Liver (tissue), 9 donors: Measurements from ENCODE around the gene CDH3. TPM values are rescaled to one million over a fixed set of nuclear protein-coding genes. Genes with fewer than 3 reads are reported as not detected.

Source experiments
- DNase-seq: peaks from one replicate; pipeline ENCODE4 v3.0.0-alpha.2; 2017; ENCODE audit warnings: low spot score
- H3K27ac ChIP-seq, 2 donors: one replicate each; pipeline ENCODE4 v1.7.0; 2013; ENCODE audit warnings: inconsistent platforms in 2 of 2, low read length in 2 of 2, control low read depth in 1 of 2, low read depth in 1 of 2, mild to moderate bottlenecking in 1 of 2
- H3K27me3 ChIP-seq, 4 donors: one replicate each; pipeline versions ENCODE4 v1.6.1 to v1.7.0; 2013; ENCODE audit warnings: low read length in 3 of 4, inconsistent platforms in 1 of 4, mild to moderate bottlenecking in 1 of 4, moderate library complexity in 1 of 4; ENCODE audit not compliant: control insufficient read depth in 4 of 4, insufficient read depth in 4 of 4
- H3K36me3 ChIP-seq, 4 donors: one replicate each; pipeline versions ENCODE4 v1.6.1 to v1.7.0; 2013; ENCODE audit warnings: low read length in 3 of 4, mild to moderate bottlenecking in 3 of 4, low read depth in 1 of 4, moderate library complexity in 1 of 4; ENCODE audit not compliant: control insufficient read depth in 4 of 4, insufficient read depth in 3 of 4
- H3K4me1 ChIP-seq, 4 donors: one replicate each; pipeline versions ENCODE4 v1.6.1 to v1.7.0; 2013; ENCODE audit warnings: low read length in 3 of 4, mild to moderate bottlenecking in 3 of 4, moderate library complexity in 1 of 4; ENCODE audit not compliant: control insufficient read depth in 4 of 4, insufficient read depth in 4 of 4
- H3K4me3 ChIP-seq, 3 donors: one replicate each; pipeline versions ENCODE4 v1.6.1 to v1.7.0; 2013; ENCODE audit warnings: low read length in 3 of 3, control low read depth in 1 of 3, low read depth in 1 of 3, mild to moderate bottlenecking in 1 of 3
- H3K9ac ChIP-seq, 2 donors: one replicate each; pipeline ENCODE4 v1.7.0; 2013; ENCODE audit warnings: low read length in 2 of 2, mild to moderate bottlenecking in 2 of 2, moderate library complexity in 2 of 2, control low read depth in 1 of 2, low read depth in 1 of 2
- H3K9me3 ChIP-seq, 4 donors: one replicate each; pipeline versions ENCODE4 v1.6.1 to v1.7.0; 2013; ENCODE audit warnings: low read length in 3 of 4; ENCODE audit not compliant: control insufficient read depth in 4 of 4
- EGR1 ChIP-seq, 2 donors: IDR thresholded peaks; 2 replicates each; pipeline ENCODE4 v1.6.1; 2016 to 2018; ENCODE audit warnings: antibody characterized with exemption in 2 of 2, low read depth in 2 of 2
- FOXA1 ChIP-seq: IDR thresholded peaks from 2 replicates; pipeline ENCODE4 v1.6.1; 2016; ENCODE audit warnings: antibody characterized with exemption
- FOXA2 ChIP-seq: IDR thresholded peaks from 2 replicates; pipeline ENCODE4 v1.6.1; 2016; ENCODE audit warnings: antibody characterized with exemption
- GABPA ChIP-seq, 2 donors: IDR thresholded peaks in 1 of 2; conservative IDR thresholded peaks in 1 of 2; 2 replicates each; pipeline ENCODE4 v1.6.1; 2016; ENCODE audit warnings: antibody characterized with exemption in 2 of 2, mild to moderate bottlenecking in 1 of 2, moderate library complexity in 1 of 2
- HNF4G ChIP-seq: IDR thresholded peaks from 2 replicates; pipeline ENCODE4 v1.6.1; 2016; ENCODE audit warnings: antibody characterized with exemption
- JUND ChIP-seq, 2 donors: IDR thresholded peaks; 2 replicates each; pipeline ENCODE4 v1.6.1; 2016; ENCODE audit warnings: antibody characterized with exemption in 2 of 2
- NR2F2 ChIP-seq: IDR thresholded peaks from 2 replicates; pipeline ENCODE4 v1.6.1; 2016; ENCODE audit warnings: antibody characterized with exemption
- RAD21 ChIP-seq, 2 donors: IDR thresholded peaks; 2 replicates each; pipeline ENCODE4 v1.6.1; 2016; ENCODE audit warnings: antibody characterized with exemption in 2 of 2, mild to moderate bottlenecking in 2 of 2
- RXRA ChIP-seq, 2 donors: IDR thresholded peaks; 2 replicates each; pipeline ENCODE4 v1.6.1; 2017 to 2018; ENCODE audit warnings: antibody characterized with exemption in 2 of 2, mild to moderate bottlenecking in 1 of 2
- SP1 ChIP-seq: IDR thresholded peaks from 2 replicates; pipeline ENCODE4 v1.6.1; 2018; ENCODE audit warnings: antibody characterized with exemption, mild to moderate bottlenecking
- TAF1 ChIP-seq: conservative IDR thresholded peaks from 2 replicates; pipeline ENCODE4 v1.6.1; 2016; ENCODE audit warnings: antibody characterized with exemption, mild to moderate bottlenecking
- WGBS: extraction: QIAGEN DNeasy Blood & Tissue Kit; methylation state at CpG from one replicate; pipeline ENCODE4 v1.1.7; 2013; 5-methylcytosine and 5-hydroxymethylcytosine counted together
- polyA plus RNA-seq, 2 donors: library from polyadenylated mRNA; stranded (reverse) in 1 of 2; unstranded in 1 of 2; fragments of 200-250 nt in 1 of 2; fragments of >200 nt in 1 of 2; fragmentation: Nextera tagmentation in 1 of 2; extraction: Ambion mirVana in 1 of 2; gene quantifications; one replicate each; pipeline versions ENCODE4 v1.2.1 to v1.2.3, GENCODE V29; 2013 to 2015
- total RNA-seq, 2 donors: library from RNA; depleted of rRNA; stranded (reverse); fragments of >200 nt; gene quantifications; one replicate each; pipeline ENCODE4 v1.2.3, GENCODE V29; 2014
- TF ChIP-seq, protein P1 (sequence below): IDR thresholded peaks from 2 replicates; pipeline ENCODE4 v1.6.1; 2016; ENCODE audit warnings: antibody characterized with exemption
- TF ChIP-seq, protein P2 (sequence below): IDR thresholded peaks from 2 replicates; pipeline ENCODE4 v1.6.1; 2016; ENCODE audit warnings: antibody characterized with exemption
- TF ChIP-seq, protein P3 (sequence below): fragments of 150-350 bp; IDR thresholded peaks from 2 replicates; pipeline ENCODE4 v1.5.1; 2017; ENCODE audit warnings: improper control_type of control experiment, low read depth, low read length; ENCODE audit not compliant: missing input control
- TF ChIP-seq, protein P4 (sequence below): IDR thresholded peaks from 2 replicates; pipeline ENCODE4 v1.6.1; 2016; ENCODE audit warnings: antibody characterized with exemption, mild to moderate bottlenecking
- TF ChIP-seq, protein P5 (sequence below): IDR thresholded peaks from 2 replicates; pipeline ENCODE4 v1.6.1; 2016; ENCODE audit warnings: antibody characterized with exemption
- donor health status: healthy.
- donor health status: healthy.
- donor health status: healthy.
- donor health status: healthy.
- donor health status: healthy.

CDH3 gene
- total and polyA plus RNA-seq, 4 donors: 0.08 to 0.19 TPM; not detected in 2

DNA sequence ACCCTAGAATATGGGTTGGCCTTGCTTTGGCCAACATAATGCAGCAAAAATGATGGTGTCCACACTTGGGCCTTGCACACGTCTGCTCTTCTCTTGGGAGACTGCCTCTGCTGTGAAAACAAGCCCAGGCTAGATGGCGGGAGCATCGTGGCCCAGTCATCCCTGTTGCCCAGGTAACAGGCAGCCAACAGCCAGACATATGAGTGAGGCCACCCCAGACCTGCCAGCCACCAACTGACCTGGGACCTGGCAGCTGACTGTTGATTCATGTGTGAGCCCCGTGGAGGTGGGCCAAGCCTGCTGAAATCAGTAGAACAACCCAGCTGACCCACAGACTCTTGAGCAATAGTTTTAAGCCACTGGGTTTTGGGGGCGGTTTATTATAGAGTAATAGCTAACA is 39.4 kb upstream of the CDH3 start:
- no peak for TF ChIP-seq RAD21 (IDR thresholded peaks at IDR 0.05)
- TF ChIP-seq HNF4G: no peak
- no peak for TF ChIP-seq NR2F2
- TF ChIP-seq, protein P1, sequence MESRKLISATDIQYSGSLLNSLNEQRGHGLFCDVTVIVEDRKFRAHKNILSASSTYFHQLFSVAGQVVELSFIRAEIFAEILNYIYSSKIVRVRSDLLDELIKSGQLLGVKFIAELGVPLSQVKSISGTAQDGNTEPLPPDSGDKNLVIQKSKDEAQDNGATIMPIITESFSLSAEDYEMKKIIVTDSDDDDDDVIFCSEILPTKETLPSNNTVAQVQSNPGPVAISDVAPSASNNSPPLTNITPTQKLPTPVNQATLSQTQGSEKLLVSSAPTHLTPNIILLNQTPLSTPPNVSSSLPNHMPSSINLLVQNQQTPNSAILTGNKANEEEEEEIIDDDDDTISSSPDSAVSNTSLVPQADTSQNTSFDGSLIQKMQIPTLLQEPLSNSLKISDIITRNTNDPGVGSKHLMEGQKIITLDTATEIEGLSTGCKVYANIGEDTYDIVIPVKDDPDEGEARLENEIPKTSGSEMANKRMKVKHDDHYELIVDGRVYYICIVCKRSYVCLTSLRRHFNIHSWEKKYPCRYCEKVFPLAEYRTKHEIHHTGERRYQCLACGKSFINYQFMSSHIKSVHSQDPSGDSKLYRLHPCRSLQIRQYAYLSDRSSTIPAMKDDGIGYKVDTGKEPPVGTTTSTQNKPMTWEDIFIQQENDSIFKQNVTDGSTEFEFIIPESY: no peak
- TF ChIP-seq, protein P2, sequence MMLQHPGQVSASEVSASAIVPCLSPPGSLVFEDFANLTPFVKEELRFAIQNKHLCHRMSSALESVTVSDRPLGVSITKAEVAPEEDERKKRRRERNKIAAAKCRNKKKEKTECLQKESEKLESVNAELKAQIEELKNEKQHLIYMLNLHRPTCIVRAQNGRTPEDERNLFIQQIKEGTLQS: no peak
- TF ChIP-seq FOXA1: no peak
- no peak for TF ChIP-seq SP1
- TF ChIP-seq RXRA (IDR thresholded peaks at IDR 0.05): no peak
- TF ChIP-seq, protein P3, sequence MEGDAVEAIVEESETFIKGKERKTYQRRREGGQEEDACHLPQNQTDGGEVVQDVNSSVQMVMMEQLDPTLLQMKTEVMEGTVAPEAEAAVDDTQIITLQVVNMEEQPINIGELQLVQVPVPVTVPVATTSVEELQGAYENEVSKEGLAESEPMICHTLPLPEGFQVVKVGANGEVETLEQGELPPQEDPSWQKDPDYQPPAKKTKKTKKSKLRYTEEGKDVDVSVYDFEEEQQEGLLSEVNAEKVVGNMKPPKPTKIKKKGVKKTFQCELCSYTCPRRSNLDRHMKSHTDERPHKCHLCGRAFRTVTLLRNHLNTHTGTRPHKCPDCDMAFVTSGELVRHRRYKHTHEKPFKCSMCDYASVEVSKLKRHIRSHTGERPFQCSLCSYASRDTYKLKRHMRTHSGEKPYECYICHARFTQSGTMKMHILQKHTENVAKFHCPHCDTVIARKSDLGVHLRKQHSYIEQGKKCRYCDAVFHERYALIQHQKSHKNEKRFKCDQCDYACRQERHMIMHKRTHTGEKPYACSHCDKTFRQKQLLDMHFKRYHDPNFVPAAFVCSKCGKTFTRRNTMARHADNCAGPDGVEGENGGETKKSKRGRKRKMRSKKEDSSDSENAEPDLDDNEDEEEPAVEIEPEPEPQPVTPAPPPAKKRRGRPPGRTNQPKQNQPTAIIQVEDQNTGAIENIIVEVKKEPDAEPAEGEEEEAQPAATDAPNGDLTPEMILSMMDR: no peak
- TF ChIP-seq TAF1: no peak
- Histone ChIP-seq H3K27ac (no peak overlapping the region), H3K36me3 (no peaks in the 10 kb centered on the region), H3K4me1 (no peaks in the 10 kb centered on the region), H3K9me3 (no peaks in the 10 kb centered on the region), H3K9ac (no peak overlapping the region), H3K27me3 (no peaks in the 10 kb centered on the region), H3K4me3 (no peak overlapping the region)
- 68% methylated on average over 5 of the region's 5 CpGs for WGBS
- DNase-seq: no peak

DNA sequence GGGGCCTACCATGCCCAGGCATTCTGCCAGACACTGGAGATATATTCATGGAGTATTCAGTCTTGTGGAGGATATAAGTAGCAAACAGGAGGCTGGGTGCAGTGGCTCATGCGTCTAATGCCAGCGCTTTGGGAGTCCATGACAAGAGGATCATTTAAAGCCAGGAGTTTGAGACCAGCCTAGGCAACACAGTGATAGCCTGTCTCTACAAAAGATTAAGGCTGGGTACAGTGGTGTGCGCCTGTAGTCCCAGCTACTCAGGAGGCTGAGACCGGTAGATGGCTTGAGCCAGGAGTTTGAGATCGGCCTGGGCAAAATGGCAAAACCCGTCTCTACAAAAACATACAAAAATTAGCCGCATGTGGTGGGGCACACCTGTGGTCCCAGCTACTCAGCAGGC is 37.7 kb upstream of the CDH3 start:
- H3K4me3 ChIP-seq: no peak overlapping the region
- TF ChIP-seq EGR1 (IDR thresholded peaks at IDR 0.05; ENCODE audit: low read depth in 2 of 2): no peak
- no peak for TF ChIP-seq JUND (IDR thresholded peaks at IDR 0.05)
- TF ChIP-seq GABPA (IDR thresholded peaks at IDR 0.05 in 1 of 2, conservative IDR thresholded peaks at IDR 0.05 in 1 of 2): no peak
- no peak for TF ChIP-seq RXRA (IDR thresholded peaks at IDR 0.05)
- TF ChIP-seq, protein P4, sequence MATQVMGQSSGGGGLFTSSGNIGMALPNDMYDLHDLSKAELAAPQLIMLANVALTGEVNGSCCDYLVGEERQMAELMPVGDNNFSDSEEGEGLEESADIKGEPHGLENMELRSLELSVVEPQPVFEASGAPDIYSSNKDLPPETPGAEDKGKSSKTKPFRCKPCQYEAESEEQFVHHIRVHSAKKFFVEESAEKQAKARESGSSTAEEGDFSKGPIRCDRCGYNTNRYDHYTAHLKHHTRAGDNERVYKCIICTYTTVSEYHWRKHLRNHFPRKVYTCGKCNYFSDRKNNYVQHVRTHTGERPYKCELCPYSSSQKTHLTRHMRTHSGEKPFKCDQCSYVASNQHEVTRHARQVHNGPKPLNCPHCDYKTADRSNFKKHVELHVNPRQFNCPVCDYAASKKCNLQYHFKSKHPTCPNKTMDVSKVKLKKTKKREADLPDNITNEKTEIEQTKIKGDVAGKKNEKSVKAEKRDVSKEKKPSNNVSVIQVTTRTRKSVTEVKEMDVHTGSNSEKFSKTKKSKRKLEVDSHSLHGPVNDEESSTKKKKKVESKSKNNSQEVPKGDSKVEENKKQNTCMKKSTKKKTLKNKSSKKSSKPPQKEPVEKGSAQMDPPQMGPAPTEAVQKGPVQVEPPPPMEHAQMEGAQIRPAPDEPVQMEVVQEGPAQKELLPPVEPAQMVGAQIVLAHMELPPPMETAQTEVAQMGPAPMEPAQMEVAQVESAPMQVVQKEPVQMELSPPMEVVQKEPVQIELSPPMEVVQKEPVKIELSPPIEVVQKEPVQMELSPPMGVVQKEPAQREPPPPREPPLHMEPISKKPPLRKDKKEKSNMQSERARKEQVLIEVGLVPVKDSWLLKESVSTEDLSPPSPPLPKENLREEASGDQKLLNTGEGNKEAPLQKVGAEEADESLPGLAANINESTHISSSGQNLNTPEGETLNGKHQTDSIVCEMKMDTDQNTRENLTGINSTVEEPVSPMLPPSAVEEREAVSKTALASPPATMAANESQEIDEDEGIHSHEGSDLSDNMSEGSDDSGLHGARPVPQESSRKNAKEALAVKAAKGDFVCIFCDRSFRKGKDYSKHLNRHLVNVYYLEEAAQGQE: no peak
- no peak for TF ChIP-seq RAD21 (IDR thresholded peaks at IDR 0.05)
- no peak for TF ChIP-seq SP1
- TF ChIP-seq, protein P2: no peak
- TF ChIP-seq NR2F2: no peak
- no peak for TF ChIP-seq TAF1
- TF ChIP-seq, protein P5, sequence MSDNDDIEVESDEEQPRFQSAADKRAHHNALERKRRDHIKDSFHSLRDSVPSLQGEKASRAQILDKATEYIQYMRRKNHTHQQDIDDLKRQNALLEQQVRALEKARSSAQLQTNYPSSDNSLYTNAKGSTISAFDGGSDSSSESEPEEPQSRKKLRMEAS: no peak
- no peak for TF ChIP-seq FOXA2
- TF ChIP-seq, protein P3: no peak
- H3K9me3 ChIP-seq: no peaks in the 10 kb centered on the region
- H3K36me3 ChIP-seq: no peaks in the 10 kb centered on the region
- H3K27me3 ChIP-seq: no peaks in the 10 kb centered on the region
- WGBS: 97% methylated on average over 7 of the region's 7 CpGs
- H3K4me1 ChIP-seq: no peaks in the 10 kb centered on the region
- H3K27ac ChIP-seq: no peak overlapping the region
- no peak overlapping the region for H3K9ac ChIP-seq
- no peak for DNase-seq
